ENCODE results near the gene TRIP12. TPM values are rescaled to one million over a fixed set of nuclear protein-coding genes. Genes with fewer than 3 reads are reported as not detected.

Gene TRIP12
- polyA plus RNA-seq, 3 donors: 22.2 to 56.7 (median 44.0) TPM

- Histone ChIP-seq H4K20me1 (ENCODE audit: insufficient read depth, low read length) (peaks cover 98% of the 10 kb centered on the region), H3K4me1 (ENCODE audit: control insufficient read depth in 1 of 2, insufficient read depth in 2 of 2, low read length in 2 of 2) (no peaks in the 10 kb centered on the region), H3K27me3 (ENCODE audit: control insufficient read depth in 2 of 2, insufficient read depth in 2 of 2, low read length in 2 of 2) (no peaks in the 10 kb centered on the region), H3K9ac (ENCODE audit: insufficient read depth, low read length, poor library complexity, severe bottlenecking) (no peak overlapping the region), H3K4me3 (replicated peaks in 1 of 3; ENCODE audit: low read depth in 2 of 3, low read length in 3 of 3) (no peak overlapping the region), H3K27ac (ENCODE audit: low read depth in 1 of 2, low read length in 2 of 2) (no peak overlapping the region), H3K36me3 (replicated peaks in 1 of 2; ENCODE audit: control insufficient read depth in 1 of 2, insufficient read depth in 2 of 2, low read length in 2 of 2) (peaks cover 46 to 99% of the 10 kb centered on the region in 2 donors), H3K79me2 (ENCODE audit: insufficient read depth, low read length) (peaks cover 95% of the 10 kb centered on the region), H3K4me2 (replicated peaks; ENCODE audit: extremely low read depth, low read length, poor library complexity, severe bottlenecking) (no peak overlapping the region), H3K9me3 (replicated peaks in 1 of 2; ENCODE audit: control insufficient read depth in 1 of 2, insufficient read depth in 1 of 2, low read length in 2 of 2) (no peaks in the 10 kb centered on the region), H2AFZ (ENCODE audit: insufficient read depth, low read depth, low read length, poor library complexity, severe bottlenecking) (no peak overlapping the region)
- Mint-ChIP-seq H3K27me3 (ENCODE audit: low read depth in 3 of 3) (no peaks in the 10 kb centered on the region), H3K4me3 (no peak overlapping the region), H3K4me1 (peaks cover 2% of the 10 kb centered on the region), H3K27ac (no peak overlapping the region), H3K36me3 (peaks cover 52 to 80% of the 10 kb centered on the region in 2 donors), H3K9me3 (no peaks in the 10 kb centered on the region)
- intact Hi-C loops (cut with micrococcal nuclease): no loop called here
- no CpG with 5 or more reads among the region's 4 CpGs for WGBS (ENCODE audit: insufficient coverage)
- TF ChIP-seq CTCF (IDR thresholded peaks at IDR 0.05): no peak
- no peak for DNase-seq
Measured at GRCh38 chr2:229874647-229875046, 47.2 kb downstream of the TRIP12 start.

- no peak overlapping the region for H3K4me3 Mint-ChIP-seq
Measured at GRCh38 chr2:229873123-229873581, 48.7 kb downstream of the TRIP12 start.

More at GRCh38 chr2:229873123-229873581, 48.7 kb downstream of the TRIP12 start:
- Histone ChIP-seq H3K9me3 (replicated peaks in 1 of 2; ENCODE audit: control insufficient read depth in 1 of 2, insufficient read depth in 1 of 2, low read length in 2 of 2) (no peaks in the 10 kb centered on the region), H2AFZ (ENCODE audit: insufficient read depth, low read depth, low read length, poor library complexity, severe bottlenecking) (no peak overlapping the region), H3K79me2 (ENCODE audit: insufficient read depth, low read length) (peaks cover 99% of the 10 kb centered on the region), H3K4me1 (ENCODE audit: control insufficient read depth in 1 of 2, insufficient read depth in 2 of 2, low read length in 2 of 2) (no peaks in the 10 kb centered on the region), H3K27ac (ENCODE audit: low read depth in 1 of 2, low read length in 2 of 2) (peak overlapping the region in 1 of 2 donors; percentile 15), H3K36me3 (replicated peaks in 1 of 2; ENCODE audit: control insufficient read depth in 1 of 2, insufficient read depth in 2 of 2, low read length in 2 of 2) (peaks cover 48 to 98% of the 10 kb centered on the region in 2 donors), H3K27me3 (ENCODE audit: control insufficient read depth in 2 of 2, insufficient read depth in 2 of 2, low read length in 2 of 2) (no peaks in the 10 kb centered on the region), H3K4me3 (replicated peaks in 1 of 3; ENCODE audit: low read depth in 2 of 3, low read length in 3 of 3) (no peak overlapping the region), H3K9ac (ENCODE audit: insufficient read depth, low read length, poor library complexity, severe bottlenecking) (no peak overlapping the region), H4K20me1 (ENCODE audit: insufficient read depth, low read length) (peaks cover 100% of the 10 kb centered on the region), H3K4me2 (replicated peaks; ENCODE audit: extremely low read depth, low read length, poor library complexity, severe bottlenecking) (no peak overlapping the region)
- WGBS (ENCODE audit: insufficient coverage): no CpG with 5 or more reads among the region's 1 CpG
- no peaks in the 10 kb centered on the region for H3K27me3 Mint-ChIP-seq (ENCODE audit: low read depth in 3 of 3)
- no peak for TF ChIP-seq CTCF (IDR thresholded peaks at IDR 0.05)
- peaks cover 56 to 80% of the 10 kb centered on the region in 2 donors for H3K36me3 Mint-ChIP-seq
- H3K9me3 Mint-ChIP-seq: no peaks in the 10 kb centered on the region
- H3K27ac Mint-ChIP-seq: peak overlapping the region in 3 of 7 donors; percentile 2 to 60 (median 9)
- DNase-seq: no peak
- peaks cover 2% of the 10 kb centered on the region for H3K4me1 Mint-ChIP-seq
- intact Hi-C loops (cut with micrococcal nuclease): no loop called here
